Measurements from ENCODE around the gene CNTN2. TPM values are rescaled to one million over a fixed set of nuclear protein-coding genes. Genes with fewer than 3 reads are reported as not detected.

Gene CNTN2
- total and polyA plus RNA-seq, 2 of the 8 experiments (the other 6 are each of a cell fraction or from before 2014, with no cell fraction given): 1.2 to 3.9 TPM

DNA sequence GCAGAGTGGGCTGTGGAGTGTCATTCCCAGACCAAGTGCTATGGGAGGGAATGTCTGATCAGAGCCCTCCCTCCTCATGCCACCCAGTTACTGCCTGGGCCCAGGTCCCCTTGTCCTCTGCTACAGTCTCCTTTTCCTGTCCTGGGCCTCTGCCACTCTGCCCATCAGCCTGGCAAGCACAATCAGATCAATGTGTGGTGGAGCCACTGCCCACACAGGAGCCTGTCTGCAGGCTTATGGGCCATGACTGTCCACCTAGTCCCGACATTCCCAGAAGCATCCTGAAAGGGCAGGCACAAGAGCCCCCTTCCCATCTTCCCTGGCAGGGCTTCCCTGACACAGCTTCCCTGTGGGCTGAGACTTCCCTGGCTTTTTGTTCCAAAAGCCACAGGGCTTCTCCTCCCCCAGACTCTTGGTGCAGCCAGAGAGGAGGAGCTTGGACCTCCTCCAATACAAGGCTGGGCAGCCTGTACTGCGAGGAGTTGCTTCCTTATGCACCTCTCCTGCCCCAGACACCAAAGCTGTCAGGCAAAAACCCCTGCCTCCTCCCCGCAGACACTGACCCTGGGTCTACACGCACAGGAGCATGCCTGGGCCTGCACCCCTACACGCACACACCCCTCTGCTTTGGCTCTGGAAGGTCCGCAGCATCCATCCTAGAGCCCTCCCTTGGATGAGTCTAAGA lies 29.2 kb upstream of the CNTN2 start:
- H3K27ac ChIP-seq (ENCODE audit: low read depth, low read length): no peak overlapping the region
- H2BK20ac ChIP-seq (ENCODE audit: low read length): peak overlapping the region; percentile 66; the same call in 1 of the 2 replicates
- no peak overlapping the region for H2BK15ac ChIP-seq (ENCODE audit: low read length)
- H3K79me2 ChIP-seq (ENCODE audit: control insufficient read depth in 1 of 2, insufficient read depth in 2 of 2, low read length in 2 of 2): no peaks in the 10 kb centered on the region
- H3K36me3 ChIP-seq (ENCODE audit: control insufficient read depth in 2 of 4, insufficient read depth in 4 of 4, low read length in 3 of 4): no peaks in the 10 kb centered on the region
- CTCF ChIA-PET (ENCODE audit: partially characterized antibody): interaction anchor here (1.0 to 33.2 kb wide), 9 partner anchors 15 to 179 kb away, joined by 3 to 531 read pairs (median 3); no protein-coding TSS in a partner anchor
- no peaks in the 10 kb centered on the region for H3K27me3 ChIP-seq (replicated peaks in 1 of 4; ENCODE audit: control insufficient read depth in 3 of 4, extremely low read depth in 1 of 4, insufficient read depth in 3 of 4, low read length in 3 of 4)
- no peak overlapping the region for H4K5ac ChIP-seq (ENCODE audit: insufficient read length, low read depth, low read length)
- no peak overlapping the region; a peak in 1 of 4 replicates for H3K4me2 ChIP-seq (ENCODE audit: insufficient read depth in 1 of 2, low read depth in 2 of 2, low read length in 2 of 2)
- H3K4ac ChIP-seq (replicated peaks; ENCODE audit: insufficient read length, low read depth, low read length): peak overlapping the region; percentile 10
- no peak overlapping the region for H3K23ac ChIP-seq (ENCODE audit: insufficient read length)
- H4K91ac ChIP-seq (replicated peaks; ENCODE audit: insufficient read length, low read length): peak overlapping the region; percentile 8
- H2AFZ ChIP-seq (ENCODE audit: low read length): no peak overlapping the region
- H4K20me1 ChIP-seq (replicated peaks in 1 of 2; ENCODE audit: control insufficient read depth in 1 of 2, insufficient read depth in 2 of 2, low read length in 2 of 2): no peaks in the 10 kb centered on the region
- no peak overlapping the region for H4K8ac ChIP-seq (ENCODE audit: extremely low read depth, insufficient read depth, low read length)
- FAIRE-seq (no peak), DNase-seq (ENCODE audit: low read depth in 1 of 2, low spot score in 2 of 2) (no peak)
- H3K23me2 ChIP-seq (ENCODE audit: low read depth, low read length): no peaks in the 10 kb centered on the region
- peak overlapping the region; percentile 63; the same call in 1 of the 2 replicates for H2BK5ac ChIP-seq (ENCODE audit: low read depth, low read length)
- H3K56ac ChIP-seq (replicated peaks; ENCODE audit: insufficient read length, low read depth, low read length): no peak overlapping the region
- peak overlapping the region; percentile 82; the same call in 1 of the 2 replicates for H2BK12ac ChIP-seq (ENCODE audit: low read depth, low read length)
- no peak overlapping the region for H3K14ac ChIP-seq (ENCODE audit: insufficient read length)
- 88% methylated on average over 6 of the region's 6 CpGs; no CpG with 5 or more reads in 1 of the 2 experiments for WGBS, 2 experiments (ENCODE audit: extremely low coverage in 1 of 2, insufficient coverage in 1 of 2, insufficient read length in 1 of 2, insufficient replicate concordance in 2 of 2, low coverage in 1 of 2, low lambda C conversion rate in 2 of 2, missing lambda C conversion rate in 1 of 2)
- H2AK5ac ChIP-seq (ENCODE audit: low read depth, low read length): no peak overlapping the region
- H2BK120ac ChIP-seq (replicated peaks; ENCODE audit: low read depth, low read length): no peak overlapping the region
- no peak overlapping the region for H3K18ac ChIP-seq (ENCODE audit: extremely low read depth, low read length)
- H3K79me1 ChIP-seq (ENCODE audit: low read depth, low read length): 0 out of 2 replicates have a peak, but pooled peaks cover 2% of the 10 kb centered on the region
- no peaks in the 10 kb centered on the region for H3K9me3 ChIP-seq (ENCODE audit: insufficient read depth in 2 of 2, low read depth in 1 of 2, low read length in 1 of 2)
- TF ChIP-seq RBBP5 (IDR thresholded peaks at IDR 0.05; ENCODE audit: borderline replicate concordance, low read depth, low read length) (no peak), TBP (IDR thresholded peaks at IDR 0.05; ENCODE audit: low read depth, low read length) (no peak), GABPA (IDR thresholded peaks at IDR 0.05; ENCODE audit: borderline replicate concordance, insufficient read depth, low read length) (no peak), NRF1 (IDR thresholded peaks at IDR 0.05; ENCODE audit: low read depth, low read length) (no peak), JUN (IDR thresholded peaks at IDR 0.05; ENCODE audit: low read depth, low read length) (no peak), POLR2AphosphoS5 (IDR thresholded peaks at IDR 0.05; ENCODE audit: low read depth, low read length) (no peak), SIRT6 (IDR thresholded peaks at IDR 0.05; ENCODE audit: low read length) (no peak), RNF2 (IDR thresholded peaks at IDR 0.05; ENCODE audit: borderline replicate concordance, low read depth, low read length, missing control alignments, poor library complexity, severe bottlenecking) (no peak)
- TF ChIP-seq, protein P1, sequence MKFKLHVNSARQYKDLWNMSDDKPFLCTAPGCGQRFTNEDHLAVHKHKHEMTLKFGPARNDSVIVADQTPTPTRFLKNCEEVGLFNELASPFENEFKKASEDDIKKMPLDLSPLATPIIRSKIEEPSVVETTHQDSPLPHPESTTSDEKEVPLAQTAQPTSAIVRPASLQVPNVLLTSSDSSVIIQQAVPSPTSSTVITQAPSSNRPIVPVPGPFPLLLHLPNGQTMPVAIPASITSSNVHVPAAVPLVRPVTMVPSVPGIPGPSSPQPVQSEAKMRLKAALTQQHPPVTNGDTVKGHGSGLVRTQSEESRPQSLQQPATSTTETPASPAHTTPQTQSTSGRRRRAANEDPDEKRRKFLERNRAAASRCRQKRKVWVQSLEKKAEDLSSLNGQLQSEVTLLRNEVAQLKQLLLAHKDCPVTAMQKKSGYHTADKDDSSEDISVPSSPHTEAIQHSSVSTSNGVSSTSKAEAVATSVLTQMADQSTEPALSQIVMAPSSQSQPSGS (IDR thresholded peaks at IDR 0.05; ENCODE audit: low read length): no peak
- TF ChIP-seq, protein P2, sequence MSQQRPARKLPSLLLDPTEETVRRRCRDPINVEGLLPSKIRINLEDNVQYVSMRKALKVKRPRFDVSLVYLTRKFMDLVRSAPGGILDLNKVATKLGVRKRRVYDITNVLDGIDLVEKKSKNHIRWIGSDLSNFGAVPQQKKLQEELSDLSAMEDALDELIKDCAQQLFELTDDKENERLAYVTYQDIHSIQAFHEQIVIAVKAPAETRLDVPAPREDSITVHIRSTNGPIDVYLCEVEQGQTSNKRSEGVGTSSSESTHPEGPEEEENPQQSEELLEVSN (IDR thresholded peaks at IDR 0.05): no peak
- H3K9ac ChIP-seq (replicated peaks in 1 of 4; ENCODE audit: extremely low read depth in 1 of 4, low read depth in 3 of 4, low read length in 3 of 4): no peak overlapping the region; a peak in 1 of 7 replicates
- H3K4me3 ChIP-seq (ENCODE audit: extremely low read depth in 1 of 4, insufficient read depth in 2 of 4, low read depth in 3 of 4, low read length in 4 of 4): no peak overlapping the region
- peaks cover 0 to 21% (median 7%) of the 10 kb centered on the region in 4 experiments; a peak in 5 of 7 replicates for H3K4me1 ChIP-seq (replicated peaks in 1 of 4; ENCODE audit: control insufficient read depth in 3 of 4, insufficient read depth in 4 of 4, low read length in 3 of 4)
- POLR2A ChIA-PET (ENCODE audit: partially characterized antibody): no interaction called here

Measured in H1 (cell line).